Breast epithelium (tissue), 4 donors: Measurements from ENCODE around the gene NLRP9. TPM values are rescaled to one million over a fixed set of nuclear protein-coding genes. Genes with fewer than 3 reads are reported as not detected.
A peak's percentile ranks its signal among the peaks of the same experiment; 100 is the strongest.

Experiments
- DNase-seq, 2 donors: peaks; one replicate each; pipeline ENCODE4 v3.0.0-alpha.2; 2019; ENCODE audit warnings: low spot score in 2 of 2
- H3K27ac ChIP-seq, 2 donors: fragments of 200-600 bp; sonication (generic) in 1 of 2; one replicate each; pipeline ENCODE4 v1.5.1; 2016 to 2019; ENCODE audit warnings: mild to moderate bottlenecking in 1 of 2
- H3K27me3 ChIP-seq, 2 donors: fragments of 200-600 bp; sonication (generic) in 1 of 2; one replicate each; pipeline versions ENCODE4 v1.5.1 to v1.6.0; 2017 to 2019; ENCODE audit warnings: control low read depth in 1 of 2, mild to moderate bottlenecking in 1 of 2
- H3K36me3 ChIP-seq: fragments of 200-600 bp; one replicate; pipeline ENCODE4 v1.5.1; 2019
- H3K4me1 ChIP-seq, 2 donors: fragments of 200-600 bp; sonication (generic); one replicate each; pipeline ENCODE4 v1.5.1; 2016 to 2019; ENCODE audit warnings: control low read depth in 1 of 2
- H3K4me3 ChIP-seq, 3 donors: fragments of 200-600 bp; sonication (generic); 1 replicate in 2 of 3; 2 replicates in 1 of 3; pipeline ENCODE4 v1.5.1; 2016 to 2019; ENCODE audit warnings: mild to moderate bottlenecking in 3 of 3, moderate library complexity in 2 of 3
- H3K9me3 ChIP-seq, 2 donors: fragments of 200-600 bp; sonication (generic) in 1 of 2; one replicate each; pipeline ENCODE4 v1.5.1; 2016 to 2019; ENCODE audit warnings: control low read depth in 1 of 2
- CTCF ChIP-seq, 3 donors: fragments of 450-650 bp; IDR thresholded peaks; one replicate each; pipeline ENCODE4 v1.5.1; 2016 to 2017; ENCODE audit warnings: antibody characterized with exemption in 3 of 3, mild to moderate bottlenecking in 3 of 3, moderate library complexity in 3 of 3
- POLR2A ChIP-seq: fragments of 450-650 bp; IDR thresholded peaks from one replicate; pipeline ENCODE4 v1.6.1; 2016; ENCODE audit warnings: antibody characterized with exemption, mild to moderate bottlenecking, moderate library complexity
- POLR2AphosphoS5 ChIP-seq, 3 donors: sonication (generic); formaldehyde crosslinking; IDR thresholded peaks; one replicate each; pipeline ENCODE4 v1.6.1; 2017; ENCODE audit warnings: antibody characterized with exemption in 3 of 3
- intact Hi-C: fragments of 100-400 bp; cut with DNase I; formaldehyde crosslinking; loops from one replicate; pipeline ENCODE4 v1.15.1; 2023; ENCODE audit warnings: low total_unique reads
- total RNA-seq, 3 donors: library from RNA; depleted of rRNA; stranded (reverse); fragments of >200 nt; gene quantifications; one replicate each; pipeline ENCODE4 v1.1.0, GENCODE V29; 2016

NLRP9 gene
- total RNA-seq, 3 donors from 2014 or later: not detected

GRCh38 chr19:55694241-55694655, 44.0 kb downstream of the NLRP9 start:
- Histone ChIP-seq H3K27ac (no peak overlapping the region), H3K36me3 (peaks cover 7% of the 10 kb centered on the region), H3K27me3 (no peaks in the 10 kb centered on the region), H3K4me3 (no peak overlapping the region), H3K4me1 (no peaks in the 10 kb centered on the region), H3K9me3 (no peaks in the 10 kb centered on the region)
- TF ChIP-seq CTCF (IDR thresholded peaks at IDR 0.05) (no peak), POLR2A (no peak), POLR2AphosphoS5 (IDR thresholded peaks at IDR 0.05) (no peak)
- intact Hi-C loops: no loop called here
- DNase-seq: peak in 1 of 2 donors; percentile 45

- Histone ChIP-seq H3K4me3 (no peak overlapping the region), H3K4me1 (no peaks in the 10 kb centered on the region), H3K9me3 (no peaks in the 10 kb centered on the region), H3K27me3 (no peaks in the 10 kb centered on the region), H3K36me3 (peaks cover 7% of the 10 kb centered on the region), H3K27ac (no peak overlapping the region)
- DNase-seq: peak in 1 of 2 donors; percentile 28
- no peak for TF ChIP-seq CTCF (IDR thresholded peaks at IDR 0.05)
- no peak for TF ChIP-seq POLR2AphosphoS5 (IDR thresholded peaks at IDR 0.05)
- TF ChIP-seq POLR2A: no peak
- intact Hi-C loops: no loop called here
These were observed 44.7 kb downstream of the NLRP9 start for GRCh38 chr19:55693336-55693974.

- TF ChIP-seq CTCF (IDR thresholded peaks at IDR 0.05) (no peak), POLR2A (no peak), POLR2AphosphoS5 (IDR thresholded peaks at IDR 0.05) (no peak)
- Histone ChIP-seq H3K4me1 (no peaks in the 10 kb centered on the region), H3K27me3 (no peaks in the 10 kb centered on the region), H3K27ac (no peak overlapping the region), H3K4me3 (no peak overlapping the region), H3K9me3 (no peaks in the 10 kb centered on the region), H3K36me3 (peaks cover 7% of the 10 kb centered on the region)
- DNase-seq: peak in 1 of 2 donors; percentile 48
- intact Hi-C loops: no loop called here
These were observed 45.5 kb downstream of the NLRP9 start for GRCh38 chr19:55692681-55693081.

- Histone ChIP-seq H3K36me3 (peaks cover 7% of the 10 kb centered on the region), H3K4me3 (no peak overlapping the region), H3K27me3 (no peaks in the 10 kb centered on the region), H3K9me3 (no peaks in the 10 kb centered on the region), H3K27ac (no peak overlapping the region), H3K4me1 (no peaks in the 10 kb centered on the region)
- intact Hi-C loops: no loop called here
- peak in 1 of 2 donors; percentile 38 for DNase-seq
- no peak for TF ChIP-seq POLR2A
- no peak for TF ChIP-seq POLR2AphosphoS5 (IDR thresholded peaks at IDR 0.05)
- TF ChIP-seq CTCF (IDR thresholded peaks at IDR 0.05): no peak
These were observed 46.4 kb downstream of the NLRP9 start for GRCh38 chr19:55691561-55692481.
